SJSA1 (cell line): ENCODE measurements around the gene OSBPL8. TPM values are rescaled to one million over a fixed set of nuclear protein-coding genes. Genes with fewer than 3 reads are reported as not detected.
"Not testable (repeated sequence)": the region's sequence is repeated elsewhere in the genome, so short reads cannot be mapped to it uniquely, and the experiment has no call there.

Experiments
- DNase-seq, 2 experiments: peaks; one replicate each; pipeline ENCODE4 v3.0.0-alpha.2; 2015 to 2020; ENCODE audit warnings: low spot score in 2 of 2, low read depth in 1 of 2
- H3K27ac ChIP-seq: fragments of 250-450 bp; sonication (Bioruptor Pico); 2 replicates; pipeline ENCODE4 v1.5.1; 2020; ENCODE audit warnings: mild to moderate bottlenecking, moderate library complexity
- H3K27me3 ChIP-seq: fragments of 250-450 bp; sonication (Bioruptor Pico); replicated peaks from 2 replicates; pipeline ENCODE4 v1.5.1; 2020; ENCODE audit warnings: mild to moderate bottlenecking, moderate library complexity
- H3K36me3 ChIP-seq: fragments of 250-450 bp; sonication (Bioruptor Pico); 2 replicates; pipeline ENCODE4 v1.5.1; 2020; ENCODE audit warnings: mild to moderate bottlenecking
- H3K4me1 ChIP-seq: fragments of 250-450 bp; sonication (Bioruptor Pico); replicated peaks from 2 replicates; pipeline ENCODE4 v1.6.1; 2021; ENCODE audit warnings: mild to moderate bottlenecking
- H3K4me3 ChIP-seq: fragments of 250-450 bp; sonication (Bioruptor Pico); 2 replicates; pipeline ENCODE4 v1.5.1; 2020; ENCODE audit warnings: mild to moderate bottlenecking
- H3K9me3 ChIP-seq: fragments of 250-450 bp; sonication (Bioruptor Pico); replicated peaks from 2 replicates; pipeline ENCODE4 v1.5.1; 2020; ENCODE audit warnings: mild to moderate bottlenecking
- total RNA-seq: library from RNA; depleted of rRNA; stranded (reverse); fragments of >200 nt; shearing (Covaris generic); gene quantifications from 2 replicates; pipeline ENCODE4 v1.2.3, GENCODE V29; 2014

The OSBPL8 gene
- total RNA-seq, 1 experiment from 2014 or later: 55.6 TPM

DNA sequence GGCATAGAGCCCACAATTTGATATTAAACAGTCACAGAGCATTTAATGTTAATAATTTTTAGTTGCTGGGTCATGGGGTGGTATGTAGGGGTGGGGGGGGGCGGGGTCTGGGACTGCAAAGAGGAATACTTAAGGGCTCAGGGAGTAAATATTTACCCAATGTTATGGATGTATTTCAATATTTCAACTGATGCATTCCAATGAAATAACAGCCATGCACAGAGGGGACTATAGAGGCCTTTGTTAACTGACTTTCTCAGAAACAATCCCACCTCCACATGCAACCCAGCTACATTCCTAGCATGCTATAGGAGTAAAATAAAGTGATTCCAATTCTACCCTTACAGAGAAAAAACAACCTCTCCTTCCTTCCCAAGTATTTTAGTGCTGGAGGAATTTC, 203.5 kb downstream of the OSBPL8 start:
- no peaks in the 10 kb centered on the region for H3K27me3 ChIP-seq
- no peaks in the 10 kb centered on the region for H3K9me3 ChIP-seq
- no peaks in the 10 kb centered on the region for H3K4me1 ChIP-seq
- H3K27ac ChIP-seq: no peak overlapping the region
- no peak for DNase-seq
- no peak overlapping the region for H3K4me3 ChIP-seq
- 0 out of 2 replicates have a peak, but pooled peaks cover 11% of the 10 kb centered on the region for H3K36me3 ChIP-seq

DNA sequence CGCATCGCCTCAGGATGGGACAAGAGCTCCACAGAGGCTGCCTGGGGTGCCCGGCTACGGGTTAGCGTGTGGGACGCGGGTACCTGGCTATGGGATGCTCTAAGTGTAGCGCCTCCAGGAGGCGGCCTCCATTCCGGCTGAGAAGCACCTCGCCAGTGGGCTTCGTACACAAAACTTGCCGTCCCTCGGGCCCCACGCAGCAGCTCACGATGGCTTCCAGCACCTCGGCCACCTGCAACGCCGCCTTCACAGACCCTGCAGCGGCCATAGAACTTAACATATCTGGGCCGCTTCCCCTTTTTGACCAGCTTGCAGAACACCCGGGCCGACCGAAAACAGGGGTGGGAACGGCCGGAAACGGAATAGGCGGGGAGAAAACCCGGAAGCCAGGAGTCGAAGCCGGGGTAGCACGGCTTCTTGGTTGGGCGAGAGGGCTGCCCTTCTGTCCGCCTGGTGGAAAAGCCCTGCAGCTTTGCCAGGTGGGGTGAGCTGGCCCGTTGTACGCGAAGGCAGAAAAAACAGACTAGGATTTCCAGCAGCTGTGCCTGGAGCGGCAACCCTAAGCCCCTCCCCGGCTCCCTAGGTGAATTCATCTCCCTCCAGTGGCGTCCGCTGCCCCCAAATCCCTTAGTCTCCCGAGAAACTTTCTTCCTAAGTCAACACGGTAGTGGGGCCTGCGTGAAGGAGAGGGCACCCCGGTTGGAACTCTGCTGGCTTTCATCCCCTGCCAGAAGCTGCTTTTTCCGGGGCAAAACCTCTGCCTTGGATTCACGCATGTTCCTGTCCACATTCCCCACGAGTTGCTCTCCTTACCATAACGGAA, 211.3 kb downstream of the OSBPL8 start, which contains the start of gene BBS10:
Gene BBS10 (minus strand): TSS at position 337 of the 823 bp plus-strand sequence. CDS start 57 bp downstream, at position 280.
- H3K4me1 ChIP-seq: peaks cover 26% of the 10 kb centered on the region
- H3K27ac ChIP-seq: peak within 1 kb of the TSS; percentile 33
- 0 out of 2 replicates have a peak, but pooled peaks cover 5% of the 10 kb centered on the region for H3K36me3 ChIP-seq
- no peaks in the 10 kb centered on the region for H3K9me3 ChIP-seq
- peak; percentile 90 to 92 for DNase-seq
- no peaks in the 10 kb centered on the region for H3K27me3 ChIP-seq
- peak within 1 kb of the TSS; percentile 62 for H3K4me3 ChIP-seq

DNA sequence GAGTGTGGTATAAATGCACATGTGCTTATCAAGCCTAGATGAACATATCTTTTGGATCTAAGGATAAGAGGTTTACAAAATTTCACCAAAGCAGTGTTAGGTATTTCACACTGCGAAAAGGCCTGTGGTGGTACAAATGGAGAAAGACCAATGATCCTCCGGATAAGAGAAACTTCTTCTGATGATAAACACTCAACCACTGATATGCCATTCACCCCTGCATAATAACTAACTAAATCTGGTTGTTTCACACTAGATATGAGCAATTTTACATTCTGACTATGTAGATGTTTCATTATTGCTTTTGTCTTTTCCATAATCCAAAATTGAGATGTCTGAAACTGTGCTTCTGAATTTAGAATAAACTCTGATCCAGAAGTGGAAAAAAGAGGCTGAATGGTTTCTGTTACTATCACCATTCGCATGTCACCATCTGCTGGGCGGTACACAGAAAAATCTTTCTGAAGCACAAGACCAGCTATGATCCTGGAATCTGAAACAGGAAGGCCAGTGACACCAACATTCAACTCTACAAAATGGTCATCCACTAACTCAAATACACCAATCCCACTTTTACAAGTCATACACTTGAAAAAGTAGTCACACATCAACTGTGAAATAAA, 212.7 kb downstream of the OSBPL8 start:
- Histone ChIP-seq H3K9me3 (no peaks in the 10 kb centered on the region), H3K27me3 (no peaks in the 10 kb centered on the region), H3K4me3 (peak overlapping the region; percentile 62), H3K36me3 (0 out of 2 replicates have a peak, but pooled peaks cover 5% of the 10 kb centered on the region), H3K27ac (peak overlapping the region; percentile 33; the same call in 1 of the 2 replicates), H3K4me1 (peaks cover 27% of the 10 kb centered on the region)
- peak in 1 of 2 experiments; percentile 60 for DNase-seq

DNA sequence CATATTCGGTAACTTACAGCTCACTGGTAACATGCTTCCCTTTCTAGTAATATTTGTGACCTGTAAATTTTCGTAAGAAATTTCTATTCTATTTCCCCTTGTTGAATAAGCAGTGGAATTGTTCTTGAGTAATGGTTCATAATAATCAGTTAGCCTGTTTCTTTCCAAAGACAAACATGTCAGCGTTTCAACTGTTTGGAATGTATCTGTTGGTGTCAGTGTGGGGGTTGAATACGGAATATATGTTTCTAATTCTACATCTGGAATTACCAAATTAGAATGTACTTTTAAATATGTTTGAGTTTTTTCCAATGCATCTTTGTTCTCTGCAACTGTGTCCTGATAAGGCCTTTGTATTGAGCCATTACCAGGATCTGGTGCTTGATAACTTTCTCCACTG, 213.3 kb downstream of the OSBPL8 start:
- no peak overlapping the region for H3K4me3 ChIP-seq
- 0 out of 2 replicates have a peak, but pooled peaks cover 1% of the 10 kb centered on the region for H3K9me3 ChIP-seq
- no peaks in the 10 kb centered on the region for H3K27me3 ChIP-seq
- 0 out of 2 replicates have a peak, but pooled peaks cover 5% of the 10 kb centered on the region for H3K36me3 ChIP-seq
- no peak overlapping the region for H3K27ac ChIP-seq
- peaks cover 33% of the 10 kb centered on the region for H3K4me1 ChIP-seq
- DNase-seq: no peak

DNA sequence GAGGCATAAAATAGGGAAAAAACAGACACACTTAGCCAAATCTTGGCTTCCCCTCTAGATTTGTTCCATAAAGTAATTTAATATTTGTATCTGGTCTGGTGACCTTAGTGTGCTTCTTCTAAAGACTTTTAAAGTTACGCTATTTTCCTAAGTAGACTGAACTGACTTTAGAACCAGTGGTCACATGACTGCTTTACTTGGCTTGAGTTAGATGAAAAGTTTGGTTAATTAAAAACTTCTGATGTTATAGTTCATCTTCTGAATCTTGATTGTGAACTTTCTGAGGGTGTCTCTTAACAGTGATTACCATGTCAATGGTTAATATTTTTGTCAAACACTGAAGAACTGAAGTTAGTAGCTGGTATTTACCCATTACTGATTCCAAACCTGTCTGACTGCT, 214.0 kb downstream of the OSBPL8 start:
- Histone ChIP-seq H3K27ac (no peak overlapping the region; the same call in 1 of the 2 replicates), H3K4me3 (no peak overlapping the region), H3K9me3 (0 out of 2 replicates have a peak, but pooled peaks cover 5% of the 10 kb centered on the region), H3K4me1 (peaks cover 40% of the 10 kb centered on the region), H3K27me3 (no peaks in the 10 kb centered on the region), H3K36me3 (0 out of 2 replicates have a peak, but pooled peaks cover 7% of the 10 kb centered on the region)
- no peak for DNase-seq

DNA sequence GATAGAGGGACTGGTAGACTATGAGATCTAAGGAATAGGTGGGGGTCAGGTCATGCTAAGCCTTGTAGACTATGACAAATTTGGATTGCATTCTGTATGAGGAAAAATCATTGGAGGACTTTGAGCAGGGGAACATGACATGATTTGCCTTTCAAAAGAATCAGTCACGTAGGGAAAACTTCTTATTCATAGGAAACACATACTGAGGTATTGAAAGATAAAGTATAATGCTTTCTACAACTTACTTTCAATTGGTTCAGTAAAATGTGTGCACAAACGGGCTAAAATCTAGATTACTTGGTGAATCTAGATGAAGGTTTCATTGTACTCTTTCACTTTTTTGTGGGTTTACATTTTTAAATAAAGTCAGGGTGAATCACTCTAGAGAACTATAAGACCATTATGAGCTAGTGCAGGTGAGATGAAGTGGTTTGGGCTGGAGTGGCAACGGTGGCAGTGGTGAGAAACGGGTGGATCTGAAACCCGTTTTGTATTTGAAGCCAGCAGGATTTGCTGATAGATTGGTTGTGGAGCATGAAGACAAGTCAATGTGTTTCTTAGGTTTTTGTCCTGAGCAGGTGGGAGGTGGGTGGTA, 218.0 kb downstream of the OSBPL8 start:
- Histone ChIP-seq H3K36me3 (0 out of 2 replicates have a peak, but pooled peaks cover 7% of the 10 kb centered on the region), H3K27ac (peak overlapping the region; percentile 70), H3K9me3 (0 out of 2 replicates have a peak, but pooled peaks cover 5% of the 10 kb centered on the region), H3K4me1 (peaks cover 50% of the 10 kb centered on the region), H3K27me3 (no peaks in the 10 kb centered on the region), H3K4me3 (no peak overlapping the region)
- DNase-seq: peak in 1 of 2 experiments; percentile 39

DNA sequence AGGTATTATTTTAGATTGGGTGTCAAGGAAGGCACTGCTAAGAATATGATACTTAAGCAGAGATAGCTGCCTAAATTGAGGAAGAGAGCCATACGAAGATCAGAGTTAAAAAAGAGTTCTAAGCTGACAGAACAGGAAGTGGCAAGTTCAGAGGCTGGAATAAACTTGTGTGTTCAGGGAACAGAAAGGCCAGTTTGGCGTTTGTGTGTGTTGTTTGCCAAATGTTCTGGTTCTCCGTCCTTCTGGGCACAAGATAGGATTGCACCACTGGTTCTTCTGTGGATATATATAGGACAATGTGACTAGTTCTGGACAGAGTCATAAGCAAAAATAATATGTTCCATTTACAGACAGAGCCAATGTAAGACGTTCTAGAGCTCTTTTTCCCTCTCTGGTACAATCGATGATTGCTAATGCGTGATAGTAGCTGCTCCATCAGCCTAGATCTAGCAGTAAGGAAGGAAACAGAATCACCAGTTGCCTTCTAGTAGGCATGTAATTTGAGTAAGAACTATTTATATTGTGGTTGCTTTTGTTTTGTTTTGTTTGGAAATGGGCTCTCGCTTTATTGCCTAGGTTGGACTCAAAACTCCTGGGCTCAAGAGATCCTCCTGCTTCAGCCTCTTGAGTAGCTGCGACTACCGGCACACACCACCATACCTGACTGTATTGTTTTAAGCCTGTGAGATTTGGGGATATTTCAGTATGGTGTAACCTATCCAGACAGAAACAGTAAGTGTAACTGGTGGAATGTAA, 218.7 kb downstream of the OSBPL8 start:
- H3K4me3 ChIP-seq: no peak overlapping the region
- H3K27me3 ChIP-seq: no peaks in the 10 kb centered on the region
- DNase-seq: peak in 1 of 2 experiments; percentile 46
- 0 out of 2 replicates have a peak, but pooled peaks cover 5% of the 10 kb centered on the region for H3K36me3 ChIP-seq
- H3K27ac ChIP-seq: peak overlapping the region; percentile 70
- H3K9me3 ChIP-seq: 0 out of 2 replicates have a peak, but pooled peaks cover 5% of the 10 kb centered on the region
- H3K4me1 ChIP-seq: peaks cover 50% of the 10 kb centered on the region

DNA sequence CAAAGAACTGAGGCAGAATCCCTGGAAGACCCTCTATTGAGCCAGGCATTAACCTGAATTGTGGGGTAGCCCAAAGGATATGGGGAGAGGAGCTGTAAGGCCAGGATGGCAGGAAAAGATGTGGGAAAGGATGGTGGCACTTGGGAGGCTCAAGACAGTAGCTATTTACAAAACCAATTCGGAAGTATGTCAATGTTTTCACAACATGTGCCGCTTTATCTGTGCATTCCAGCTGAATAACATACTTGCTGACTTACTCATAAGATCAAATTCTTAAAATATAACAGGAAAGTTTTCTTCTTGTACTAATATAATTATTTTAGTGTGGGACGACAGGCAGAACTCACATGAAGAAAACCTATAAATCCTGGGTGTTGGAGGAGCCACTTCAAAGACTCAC, 222.0 kb downstream of the OSBPL8 start:
- 0 out of 2 replicates have a peak, but pooled peaks cover 5% of the 10 kb centered on the region for H3K9me3 ChIP-seq
- no peak overlapping the region for H3K4me3 ChIP-seq
- peak overlapping the region; percentile 75 for H3K27ac ChIP-seq
- peaks cover 65% of the 10 kb centered on the region for H3K4me1 ChIP-seq
- DNase-seq: peak; percentile 55 to 77
- 0 out of 2 replicates have a peak, but pooled peaks cover 5% of the 10 kb centered on the region for H3K36me3 ChIP-seq
- H3K27me3 ChIP-seq: no peaks in the 10 kb centered on the region

DNA sequence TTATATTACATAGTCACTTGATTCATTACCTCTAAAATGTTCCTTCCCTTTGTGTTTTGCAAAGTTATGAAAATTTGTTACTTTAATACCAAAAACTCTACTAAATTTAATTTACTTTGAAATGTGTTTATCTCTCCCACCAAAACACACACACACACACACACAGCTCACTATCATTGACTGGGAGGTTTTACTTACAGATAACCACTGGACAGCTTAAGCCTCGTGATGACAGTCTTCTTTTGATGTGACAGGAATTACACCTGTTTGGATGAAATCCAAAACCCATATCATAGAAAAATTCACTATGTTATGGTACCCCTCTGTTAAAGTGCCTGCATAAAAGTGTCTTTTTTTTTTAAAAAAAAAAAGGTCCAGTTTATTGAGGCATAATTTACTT, 227.0 kb downstream of the OSBPL8 start:
- no peak for DNase-seq
- Histone ChIP-seq H3K4me1 (peaks cover 56% of the 10 kb centered on the region), H3K36me3 (no peaks in the 10 kb centered on the region), H3K9me3 (no peaks in the 10 kb centered on the region), H3K4me3 (no peak overlapping the region), H3K27me3 (no peaks in the 10 kb centered on the region), H3K27ac (no peak overlapping the region)

DNA sequence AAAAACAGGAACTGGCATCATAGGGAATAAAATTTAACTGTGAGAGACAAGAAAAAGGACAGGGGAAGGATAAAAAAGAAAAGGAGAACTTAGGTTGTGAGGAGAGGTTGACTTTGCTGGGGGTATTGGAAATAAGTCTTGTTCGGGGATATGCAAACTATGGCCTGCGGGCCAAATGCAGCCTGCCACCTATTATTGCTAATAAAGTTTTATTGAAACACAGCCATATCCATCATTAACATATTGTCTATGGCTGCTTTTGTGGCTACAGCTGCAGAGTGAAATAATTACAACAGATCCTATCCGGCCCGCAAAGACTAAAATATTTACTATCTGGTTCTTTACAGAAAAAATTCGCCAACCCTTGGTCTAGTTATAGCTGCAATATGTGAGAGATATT, 230.0 kb downstream of the OSBPL8 start:
- Histone ChIP-seq H3K4me1 (peaks cover 28% of the 10 kb centered on the region), H3K27ac (peak overlapping the region; percentile 75), H3K27me3 (no peaks in the 10 kb centered on the region), H3K36me3 (no peaks in the 10 kb centered on the region), H3K4me3 (no peak overlapping the region), H3K9me3 (no peaks in the 10 kb centered on the region)
- no peak for DNase-seq

DNA sequence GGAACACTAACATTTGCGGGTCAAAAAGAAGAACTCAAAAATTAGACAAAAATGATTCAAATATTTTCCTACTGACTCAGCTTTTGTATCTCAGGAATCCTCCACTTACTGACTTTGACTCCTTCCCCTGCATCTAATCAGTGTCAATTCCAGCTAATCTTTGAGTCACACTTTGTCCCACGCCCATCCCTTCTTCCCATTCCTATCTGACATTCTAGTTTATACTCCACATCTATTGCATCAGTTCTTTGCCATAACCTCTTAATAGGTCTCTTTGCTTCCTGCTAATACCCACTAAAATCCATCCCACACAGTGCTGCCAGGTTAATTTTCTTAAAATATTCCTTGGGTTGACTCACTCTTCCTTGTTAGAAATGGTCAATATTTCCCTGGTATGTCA, 230.4 kb downstream of the OSBPL8 start:
- Histone ChIP-seq H3K4me1 (peaks cover 24% of the 10 kb centered on the region), H3K27ac (peak overlapping the region; percentile 75), H3K27me3 (no peaks in the 10 kb centered on the region), H3K4me3 (no peak overlapping the region), H3K36me3 (no peaks in the 10 kb centered on the region), H3K9me3 (no peaks in the 10 kb centered on the region)
- DNase-seq: peak; percentile 57 to 77

DNA sequence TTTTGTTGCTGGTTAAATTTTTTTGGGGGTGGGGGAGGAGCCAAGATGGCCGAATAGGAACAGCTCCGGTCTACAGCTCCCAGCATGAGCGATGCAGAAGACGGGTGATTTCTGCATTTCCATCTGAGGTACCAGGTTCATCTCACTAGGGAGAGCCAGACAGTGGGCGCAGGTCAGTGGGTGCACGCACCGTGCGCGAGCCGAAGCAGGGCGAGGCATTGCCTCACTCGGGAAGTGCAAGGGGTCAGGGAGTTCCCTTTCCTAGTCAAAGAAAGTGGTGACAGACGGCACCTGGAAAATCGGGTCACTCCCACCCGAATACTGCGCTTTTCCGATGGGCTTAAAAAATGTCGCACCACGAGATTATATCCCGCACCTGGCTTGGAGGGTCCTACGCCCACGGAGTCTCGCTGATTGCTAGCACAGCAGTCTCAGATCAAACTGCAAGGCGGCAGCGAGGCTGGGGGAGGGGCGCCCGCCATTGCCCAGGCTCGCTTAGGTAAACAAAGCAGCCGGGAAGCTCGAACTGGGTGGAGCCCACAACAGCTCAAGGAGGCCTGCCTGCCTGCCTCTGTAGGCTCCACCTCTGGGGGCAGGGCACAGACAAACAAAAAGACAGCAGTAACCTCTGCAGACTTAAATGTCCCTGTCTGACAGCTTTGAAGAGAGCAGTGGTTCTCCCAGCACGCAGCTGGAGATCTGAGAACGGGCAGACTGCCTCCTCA, 239.8 kb downstream of the OSBPL8 start:
- not testable (repeated sequence) for DNase-seq, H3K36me3 ChIP-seq, H3K27me3 ChIP-seq, H3K4me3 ChIP-seq, H3K27ac ChIP-seq, H3K9me3 ChIP-seq
- H3K4me1 ChIP-seq: peaks cover 15% of the 10 kb centered on the region
